Measurements from ENCODE around the gene ADAMTS9. TPM values are rescaled to one million over a fixed set of nuclear protein-coding genes. Genes with fewer than 3 reads are reported as not detected.

Gene ADAMTS9
- polyA plus RNA-seq, 1 donor: 15.4 TPM

GRCh38 chr3:64655160-64655559 lies 32.6 kb downstream of the ADAMTS9 start:
- Histone ChIP-seq H3K27me3 (ENCODE audit: control insufficient read depth, insufficient read depth, low read length) (no peaks in the 10 kb centered on the region), H3K4me1 (ENCODE audit: control insufficient read depth, insufficient read depth, low read length) (no peaks in the 10 kb centered on the region), H3K36me3 (ENCODE audit: control insufficient read depth, insufficient read depth, low read length) (peaks cover 5% of the 10 kb centered on the region), H3K9me3 (ENCODE audit: control insufficient read depth, low read depth, low read length) (no peaks in the 10 kb centered on the region), H3K27ac (ENCODE audit: low read length) (no peak overlapping the region), H3K4me3 (ENCODE audit: low read length) (no peak overlapping the region)
- 80% methylated on average over 1 of the region's 4 CpGs for WGBS (ENCODE audit: insufficient coverage, low lambda C conversion rate)
- DNase-seq: no peak

GRCh38 chr3:64654013-64654412 lies 33.8 kb downstream of the ADAMTS9 start:
- peaks cover 3% of the 10 kb centered on the region for H3K4me1 ChIP-seq (ENCODE audit: control insufficient read depth, insufficient read depth, low read length)
- H3K4me3 ChIP-seq (ENCODE audit: low read length): no peak overlapping the region
- WGBS (ENCODE audit: insufficient coverage, low lambda C conversion rate): 100% methylated on average over 3 of the region's 5 CpGs
- peaks cover 7% of the 10 kb centered on the region for H3K36me3 ChIP-seq (ENCODE audit: control insufficient read depth, insufficient read depth, low read length)
- no peak overlapping the region for H3K27ac ChIP-seq (ENCODE audit: low read length)
- H3K9me3 ChIP-seq (ENCODE audit: control insufficient read depth, low read depth, low read length): no peaks in the 10 kb centered on the region
- DNase-seq: no peak
- H3K27me3 ChIP-seq (ENCODE audit: control insufficient read depth, insufficient read depth, low read length): no peaks in the 10 kb centered on the region

- 40% methylated on average over 1 of the region's 3 CpGs for whole genome bisulfite sequencing (ENCODE audit: insufficient coverage, low lambda C conversion rate)
- Histone ChIP-seq H3K27ac (ENCODE audit: low read length) (no peak overlapping the region), H3K36me3 (ENCODE audit: control insufficient read depth, insufficient read depth, low read length) (peaks cover 8% of the 10 kb centered on the region), H3K27me3 (ENCODE audit: control insufficient read depth, insufficient read depth, low read length) (no peaks in the 10 kb centered on the region), H3K4me1 (ENCODE audit: control insufficient read depth, insufficient read depth, low read length) (peaks cover 3% of the 10 kb centered on the region), H3K4me3 (ENCODE audit: low read length) (no peak overlapping the region), H3K9me3 (ENCODE audit: control insufficient read depth, low read depth, low read length) (no peaks in the 10 kb centered on the region)
- DNase-seq: no peak
Observed at GRCh38 chr3:64653101-64653500, 34.7 kb downstream of the ADAMTS9 start.

GRCh38 chr3:64651741-64652241 lies 36.0 kb downstream of the ADAMTS9 start:
- DNase-seq: no peak
- Histone ChIP-seq H3K27me3 (ENCODE audit: control insufficient read depth, insufficient read depth, low read length) (no peaks in the 10 kb centered on the region), H3K36me3 (ENCODE audit: control insufficient read depth, insufficient read depth, low read length) (peaks cover 7% of the 10 kb centered on the region), H3K27ac (ENCODE audit: low read length) (no peak overlapping the region), H3K4me1 (ENCODE audit: control insufficient read depth, insufficient read depth, low read length) (peaks cover 3% of the 10 kb centered on the region), H3K9me3 (ENCODE audit: control insufficient read depth, low read depth, low read length) (no peaks in the 10 kb centered on the region), H3K4me3 (ENCODE audit: low read length) (no peak overlapping the region)
- WGBS (ENCODE audit: insufficient coverage, low lambda C conversion rate): no CpG with 5 or more reads among the region's 2 CpGs

- H3K4me3 ChIP-seq (ENCODE audit: low read length): no peak overlapping the region
- H3K27me3 ChIP-seq (ENCODE audit: control insufficient read depth, insufficient read depth, low read length): no peaks in the 10 kb centered on the region
- 80% methylated on average over 1 of the region's 3 CpGs for WGBS (ENCODE audit: insufficient coverage, low lambda C conversion rate)
- no peaks in the 10 kb centered on the region for H3K9me3 ChIP-seq (ENCODE audit: control insufficient read depth, low read depth, low read length)
- H3K36me3 ChIP-seq (ENCODE audit: control insufficient read depth, insufficient read depth, low read length): peaks cover 7% of the 10 kb centered on the region
- no peak overlapping the region for H3K27ac ChIP-seq (ENCODE audit: low read length)
- peaks cover 3% of the 10 kb centered on the region for H3K4me1 ChIP-seq (ENCODE audit: control insufficient read depth, insufficient read depth, low read length)
- DNase-seq: no peak
Observed at GRCh38 chr3:64651303-64651702, 36.5 kb downstream of the ADAMTS9 start.

GRCh38 chr3:64650715-64651114 lies 37.1 kb downstream of the ADAMTS9 start:
- no peak for DNase-seq
- WGBS (ENCODE audit: insufficient coverage, low lambda C conversion rate): no CpG with 5 or more reads among the region's 1 CpG
- H3K4me1 ChIP-seq (ENCODE audit: control insufficient read depth, insufficient read depth, low read length): peaks cover 3% of the 10 kb centered on the region
- H3K9me3 ChIP-seq (ENCODE audit: control insufficient read depth, low read depth, low read length): no peaks in the 10 kb centered on the region
- H3K36me3 ChIP-seq (ENCODE audit: control insufficient read depth, insufficient read depth, low read length): peaks cover 7% of the 10 kb centered on the region
- H3K27ac ChIP-seq (ENCODE audit: low read length): no peak overlapping the region
- no peak overlapping the region for H3K4me3 ChIP-seq (ENCODE audit: low read length)
- H3K27me3 ChIP-seq (ENCODE audit: control insufficient read depth, insufficient read depth, low read length): no peaks in the 10 kb centered on the region

GRCh38 chr3:64650096-64650622 lies 37.6 kb downstream of the ADAMTS9 start:
- peak in 1 of 2 donors; percentile 55 for DNase-seq

GRCh38 chr3:64648927-64649906 lies 38.6 kb downstream of the ADAMTS9 start:
- 75% methylated on average over 2 of the region's 11 CpGs for WGBS (ENCODE audit: insufficient coverage, low lambda C conversion rate)
- peaks cover 6% of the 10 kb centered on the region for H3K36me3 ChIP-seq (ENCODE audit: control insufficient read depth, insufficient read depth, low read length)
- no peak for DNase-seq
- H3K27ac ChIP-seq (ENCODE audit: low read length): no peak overlapping the region
- no peaks in the 10 kb centered on the region for H3K27me3 ChIP-seq (ENCODE audit: control insufficient read depth, insufficient read depth, low read length)
- peaks cover 3% of the 10 kb centered on the region for H3K4me1 ChIP-seq (ENCODE audit: control insufficient read depth, insufficient read depth, low read length)
- no peaks in the 10 kb centered on the region for H3K9me3 ChIP-seq (ENCODE audit: control insufficient read depth, low read depth, low read length)
- no peak overlapping the region for H3K4me3 ChIP-seq (ENCODE audit: low read length)

More at GRCh38 chr3:64650096-64650622, 37.6 kb downstream of the ADAMTS9 start:
- no peaks in the 10 kb centered on the region for H3K9me3 ChIP-seq (ENCODE audit: control insufficient read depth, low read depth, low read length)
- H3K36me3 ChIP-seq (ENCODE audit: control insufficient read depth, insufficient read depth, low read length): peaks cover 6% of the 10 kb centered on the region
- H3K27me3 ChIP-seq (ENCODE audit: control insufficient read depth, insufficient read depth, low read length): no peaks in the 10 kb centered on the region
- H3K4me1 ChIP-seq (ENCODE audit: control insufficient read depth, insufficient read depth, low read length): peaks cover 3% of the 10 kb centered on the region
- H3K27ac ChIP-seq (ENCODE audit: low read length): no peak overlapping the region
- WGBS (ENCODE audit: insufficient coverage, low lambda C conversion rate): 26% methylated on average over 3 of the region's 9 CpGs
- no peak overlapping the region for H3K4me3 ChIP-seq (ENCODE audit: low read length)

- no CpG with 5 or more reads among the region's 7 CpGs for WGBS (ENCODE audit: insufficient coverage, low lambda C conversion rate)
- Histone ChIP-seq H3K27me3 (ENCODE audit: control insufficient read depth, insufficient read depth, low read length) (no peaks in the 10 kb centered on the region), H3K36me3 (ENCODE audit: control insufficient read depth, insufficient read depth, low read length) (peaks cover 6% of the 10 kb centered on the region), H3K9me3 (ENCODE audit: control insufficient read depth, low read depth, low read length) (no peaks in the 10 kb centered on the region), H3K4me1 (ENCODE audit: control insufficient read depth, insufficient read depth, low read length) (peaks cover 6% of the 10 kb centered on the region), H3K4me3 (ENCODE audit: low read length) (no peak overlapping the region), H3K27ac (ENCODE audit: low read length) (no peak overlapping the region)
- DNase-seq: no peak
Observed at GRCh38 chr3:64647825-64648224, 40.0 kb downstream of the ADAMTS9 start.

- H3K27ac ChIP-seq (ENCODE audit: low read length): no peak overlapping the region
- no peaks in the 10 kb centered on the region for H3K9me3 ChIP-seq (ENCODE audit: control insufficient read depth, low read depth, low read length)
- DNase-seq: no peak
- peaks cover 6% of the 10 kb centered on the region for H3K36me3 ChIP-seq (ENCODE audit: control insufficient read depth, insufficient read depth, low read length)
- no peak overlapping the region for H3K4me3 ChIP-seq (ENCODE audit: low read length)
- H3K27me3 ChIP-seq (ENCODE audit: control insufficient read depth, insufficient read depth, low read length): no peaks in the 10 kb centered on the region
- H3K4me1 ChIP-seq (ENCODE audit: control insufficient read depth, insufficient read depth, low read length): peaks cover 9% of the 10 kb centered on the region
Observed at GRCh38 chr3:64645243-64645642, 42.6 kb downstream of the ADAMTS9 start.
